Esophagus muscularis mucosa (tissue), 4 donors: ENCODE results near the gene APOC3. TPM values are rescaled to one million over a fixed set of nuclear protein-coding genes. Genes with fewer than 3 reads are reported as not detected.

Experiments
- DNase-seq: peaks from one replicate; pipeline ENCODE4 v3.0.0-alpha.2; 2017; ENCODE audit errors: extremely low spot score
- H3K27ac ChIP-seq, 4 donors: fragments of 200-600 bp; sonication (generic); replicated peaks in 1 of 4; 1 replicate in 3 of 4; 2 replicates in 1 of 4; pipeline ENCODE4 v1.5.1; 2016 to 2019; ENCODE audit warnings: mild to moderate bottlenecking in 1 of 4
- H3K27me3 ChIP-seq, 4 donors: fragments of 200-600 bp; sonication (generic); one replicate each; pipeline versions ENCODE4 v1.5.1 to v1.6.0; 2016 to 2019
- H3K36me3 ChIP-seq, 4 donors: fragments of 200-600 bp; sonication (generic); one replicate each; pipeline ENCODE4 v1.5.1; 2016 to 2019
- H3K4me1 ChIP-seq, 4 donors: fragments of 200-600 bp; sonication (generic); one replicate each; pipeline ENCODE4 v1.5.1; 2016 to 2019
- H3K4me3 ChIP-seq, 4 donors: fragments of 200-600 bp; sonication (generic); 1 replicate in 2 of 4; 2 replicates in 2 of 4; pipeline ENCODE4 v1.5.1; 2016 to 2019; ENCODE audit warnings: mild to moderate bottlenecking in 4 of 4, moderate library complexity in 1 of 4
- H3K9me3 ChIP-seq, 4 donors: fragments of 200-600 bp; sonication (generic); 1 replicate in 3 of 4; 2 replicates in 1 of 4; pipeline ENCODE4 v1.5.1; 2016 to 2019
- EP300 ChIP-seq: sonication (generic); formaldehyde crosslinking; IDR thresholded peaks from one replicate; pipeline ENCODE4 v1.6.1; 2017; ENCODE audit warnings: antibody characterized with exemption
- POLR2A ChIP-seq: fragments of 450-650 bp; IDR thresholded peaks from one replicate; pipeline ENCODE4 v1.6.1; 2017; ENCODE audit warnings: antibody characterized with exemption, moderate library complexity, mild to moderate bottlenecking, low read depth
- POLR2AphosphoS5 ChIP-seq, 2 donors: sonication (generic); formaldehyde crosslinking; IDR thresholded peaks; one replicate each; pipeline ENCODE4 v1.6.1; 2017; ENCODE audit warnings: antibody characterized with exemption in 2 of 2
- WGBS: methylation state at CpG from one replicate; pipeline ENCODE4 v1.1.5; 2018; 5-methylcytosine and 5-hydroxymethylcytosine counted together
- intact Hi-C: fragments of 100-400 bp; cut with DNase I; formaldehyde crosslinking; loops from one replicate; pipeline ENCODE4 v1.15.1; 2023
- total RNA-seq, 4 donors: library from RNA; depleted of rRNA; stranded (reverse); fragments of >200 nt; gene quantifications; one replicate each; pipeline versions ENCODE4 v1.1.0 to v1.2.1, GENCODE V29; 2016
- TF ChIP-seq, protein P1 (sequence below), 3 experiments: fragments of 200-600 bp in 2 of 3; fragments of 450-650 bp in 1 of 3; sonication (generic) in 2 of 3; IDR thresholded peaks; one replicate each; pipeline ENCODE4 v1.5.1; 2017 to 2019; ENCODE audit warnings: antibody characterized with exemption in 3 of 3, mild to moderate bottlenecking in 2 of 3, moderate library complexity in 1 of 3

APOC3 gene
- total RNA-seq, 4 donors from 2014 or later, result not detected

GRCh38 chr11:116787436-116787785 is 42.3 kb upstream of the APOC3 start:
- H3K4me1 ChIP-seq, result peaks cover 20 to 38% (median 27%) of the 10 kb centered on the region in 4 donors
- TF ChIP-seq EP300 (no peak), POLR2A (no peak), POLR2AphosphoS5 (IDR thresholded peaks at IDR 0.05) (no peak)
- H3K4me3 ChIP-seq, result peak overlapping the region; percentile 90 to 100 (median 98)
- H3K27me3 ChIP-seq, result no peaks in the 10 kb centered on the region
- H3K9me3 ChIP-seq, result no peaks in the 10 kb centered on the region
- peaks cover 36 to 43% (median 40%) of the 10 kb centered on the region in 4 donors for H3K36me3 ChIP-seq
- intact Hi-C loops, result no loop called here
- H3K27ac ChIP-seq, result peak overlapping the region; percentile 85 to 92 (median 90)
- under 1% methylated on average over 15 of the region's 15 CpGs for WGBS
- no peak for DNase-seq

- no peaks in the 10 kb centered on the region for H3K27me3 ChIP-seq
- peak within 1 kb of the TSS; percentile 85 to 92 (median 90) for H3K27ac ChIP-seq
- peak within 1 kb of the TSS; percentile 90 to 100 (median 98) for H3K4me3 ChIP-seq
- WGBS, result 1% methylated on average over 24 of the region's 56 CpGs
- TF ChIP-seq POLR2AphosphoS5 (IDR thresholded peaks at IDR 0.05), result peak; percentile 82 to 89
- no peak for TF ChIP-seq EP300
- peak; percentile 45 for TF ChIP-seq POLR2A
- TF ChIP-seq, protein P1, sequence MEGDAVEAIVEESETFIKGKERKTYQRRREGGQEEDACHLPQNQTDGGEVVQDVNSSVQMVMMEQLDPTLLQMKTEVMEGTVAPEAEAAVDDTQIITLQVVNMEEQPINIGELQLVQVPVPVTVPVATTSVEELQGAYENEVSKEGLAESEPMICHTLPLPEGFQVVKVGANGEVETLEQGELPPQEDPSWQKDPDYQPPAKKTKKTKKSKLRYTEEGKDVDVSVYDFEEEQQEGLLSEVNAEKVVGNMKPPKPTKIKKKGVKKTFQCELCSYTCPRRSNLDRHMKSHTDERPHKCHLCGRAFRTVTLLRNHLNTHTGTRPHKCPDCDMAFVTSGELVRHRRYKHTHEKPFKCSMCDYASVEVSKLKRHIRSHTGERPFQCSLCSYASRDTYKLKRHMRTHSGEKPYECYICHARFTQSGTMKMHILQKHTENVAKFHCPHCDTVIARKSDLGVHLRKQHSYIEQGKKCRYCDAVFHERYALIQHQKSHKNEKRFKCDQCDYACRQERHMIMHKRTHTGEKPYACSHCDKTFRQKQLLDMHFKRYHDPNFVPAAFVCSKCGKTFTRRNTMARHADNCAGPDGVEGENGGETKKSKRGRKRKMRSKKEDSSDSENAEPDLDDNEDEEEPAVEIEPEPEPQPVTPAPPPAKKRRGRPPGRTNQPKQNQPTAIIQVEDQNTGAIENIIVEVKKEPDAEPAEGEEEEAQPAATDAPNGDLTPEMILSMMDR (IDR thresholded peaks at IDR 0.05), result no peak
- no peaks in the 10 kb centered on the region for H3K9me3 ChIP-seq
- intact Hi-C loops, result no loop called here
- DNase-seq, result peak; percentile 95
- H3K36me3 ChIP-seq, result peaks cover 31 to 38% (median 35%) of the 10 kb centered on the region in 4 donors
- H3K4me1 ChIP-seq, result peaks cover 20 to 38% (median 27%) of the 10 kb centered on the region in 4 donors
Observed at GRCh38 chr11:116787786-116788486, 41.8 kb upstream of the APOC3 start, which contains the start of gene ZPR1. Gene ZPR1 (minus strand): TSS chr11:116788023. CDS start chr11:116787990, 33 bp downstream.

DNA sequence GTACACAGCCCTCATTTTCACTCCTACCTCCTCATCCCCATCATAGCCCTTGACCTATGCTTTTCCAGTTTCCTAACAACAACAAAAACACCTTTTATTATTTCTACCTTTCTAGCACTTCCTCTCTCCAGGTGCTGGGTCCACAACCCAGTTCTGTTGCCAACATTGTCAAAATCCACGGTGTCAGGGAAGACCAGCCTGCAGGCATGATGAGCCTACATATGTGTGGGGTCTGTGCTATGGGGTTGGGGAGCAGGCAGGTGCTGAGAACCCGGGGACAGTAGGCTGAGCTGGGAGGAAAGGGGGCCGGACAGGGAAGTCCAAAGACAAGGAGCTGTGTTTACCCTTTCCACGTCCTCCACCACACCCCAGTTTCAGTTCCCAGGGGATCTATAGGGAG is 41.2 kb upstream of the APOC3 start:
- H3K27ac ChIP-seq, result peak overlapping the region; percentile 85 to 92 (median 90)
- 55% methylated on average over 3 of the region's 4 CpGs for WGBS
- intact Hi-C loops, result no loop called here

DNA sequence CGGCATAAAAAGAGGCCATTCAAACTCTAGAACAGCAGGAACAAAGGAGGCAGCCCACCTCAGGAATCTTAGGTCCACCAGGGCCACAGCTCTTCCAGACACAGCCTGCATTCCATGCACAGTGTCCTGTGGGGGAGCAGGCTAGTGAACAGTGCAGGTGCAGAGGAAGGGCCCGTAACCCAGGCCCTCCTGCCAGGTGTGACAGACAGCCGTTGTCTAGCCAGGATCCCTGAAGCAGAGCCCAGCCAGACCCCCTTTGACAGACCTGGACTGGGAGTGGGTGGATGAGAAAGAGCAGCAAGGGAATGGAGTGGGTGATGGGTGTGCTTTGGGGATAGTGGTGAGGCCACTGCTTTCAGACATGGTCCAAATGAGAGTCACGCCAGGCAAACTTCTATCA is 40.7 kb upstream of the APOC3 start:
- peaks cover 20 to 38% (median 27%) of the 10 kb centered on the region in 4 donors for H3K4me1 ChIP-seq
- H3K36me3 ChIP-seq, result peaks cover 21 to 28% (median 25%) of the 10 kb centered on the region in 4 donors
- H3K9me3 ChIP-seq, result no peaks in the 10 kb centered on the region
- intact Hi-C loops, result no loop called here
- H3K27ac ChIP-seq, result peak overlapping the region in 1 of 4 donors; percentile 85
- no peaks in the 10 kb centered on the region for H3K27me3 ChIP-seq
- TF ChIP-seq EP300 (no peak), POLR2A (no peak), POLR2AphosphoS5 (IDR thresholded peaks at IDR 0.05) (no peak)
- TF ChIP-seq, protein P1 (IDR thresholded peaks at IDR 0.05), result no peak
- no peak overlapping the region for H3K4me3 ChIP-seq
- 97% methylated on average over 4 of the region's 4 CpGs for WGBS
- no peak for DNase-seq

More for the DNA sequence above, 41.2 kb upstream of the APOC3 start:
- Histone ChIP-seq H3K27me3 (no peaks in the 10 kb centered on the region), H3K9me3 (no peaks in the 10 kb centered on the region), H3K36me3 (peaks cover 25 to 32% (median 29%) of the 10 kb centered on the region in 4 donors), H3K4me1 (peaks cover 20 to 38% (median 27%) of the 10 kb centered on the region in 4 donors), H3K4me3 (peak overlapping the region; percentile 90 to 100 (median 98))
- DNase-seq, result no peak
- TF ChIP-seq POLR2AphosphoS5 (IDR thresholded peaks at IDR 0.05), result no peak
- TF ChIP-seq, protein P1 (IDR thresholded peaks at IDR 0.05), result no peak
- TF ChIP-seq POLR2A, result no peak
- no peak for TF ChIP-seq EP300
